Tibial artery (tissue), 4 donors: ENCODE measurements around the gene C11orf91.
A peak's percentile ranks its signal among the peaks of the same experiment; 100 is the strongest.
"Not testable (repeated sequence)": the region's sequence is repeated elsewhere in the genome, so short reads cannot be mapped to it uniquely, and the experiment has no call there.

Source experiments
- DNase-seq, 2 donors: peaks; one replicate each; pipeline ENCODE4 v3.0.0-alpha.2; 2019
- H3K27ac ChIP-seq, 2 donors: fragments of 200-600 bp; sonication (generic) in 1 of 2; 1 replicate in 1 of 2; 2 replicates in 1 of 2; pipeline ENCODE4 v1.5.1; 2018 to 2019; ENCODE audit warnings: mild to moderate bottlenecking in 1 of 2
- H3K27me3 ChIP-seq, 2 donors: fragments of 200-600 bp; sonication (generic) in 1 of 2; one replicate each; pipeline versions ENCODE4 v1.5.1 to v1.6.0; 2016 to 2019
- H3K36me3 ChIP-seq, 3 donors: fragments of 200-600 bp; sonication (generic) in 2 of 3; one replicate each; pipeline ENCODE4 v1.5.1; 2016 to 2019; ENCODE audit warnings: mild to moderate bottlenecking in 2 of 3
- H3K4me1 ChIP-seq, 4 donors: fragments of 200-600 bp; sonication (generic) in 2 of 4; 1 replicate in 3 of 4; 2 replicates in 1 of 4; pipeline ENCODE4 v1.5.1; 2016 to 2019
- H3K4me3 ChIP-seq, 2 donors: fragments of 200-600 bp; sonication (generic) in 1 of 2; 1 replicate in 1 of 2; 2 replicates in 1 of 2; pipeline ENCODE4 v1.5.1; 2018 to 2019; ENCODE audit warnings: mild to moderate bottlenecking in 2 of 2
- H3K9me3 ChIP-seq, 3 donors: fragments of 200-600 bp; sonication (generic) in 1 of 3; one replicate each; pipeline ENCODE4 v1.5.1; 2016 to 2019
- CTCF ChIP-seq, 2 experiments: fragments of 200-600 bp in 1 of 2; fragments of 450-650 bp in 1 of 2; IDR thresholded peaks; one replicate each; pipeline ENCODE4 v1.5.1; 2017 to 2019; ENCODE audit warnings: antibody characterized with exemption in 2 of 2, mild to moderate bottlenecking in 1 of 2, moderate library complexity in 1 of 2
- intact Hi-C: fragments of 100-400 bp; cut with DNase I; formaldehyde crosslinking; loops from one replicate; pipeline ENCODE4 v1.15.0; 2023; ENCODE audit warnings: low total_unique reads

Gene C11orf91

GRCh38 chr11:33712436-33712835 is 11.8 kb upstream of the C11orf91 start:
- Histone ChIP-seq H3K27ac (no peak overlapping the region), H3K27me3 (no peaks in the 10 kb centered on the region), H3K36me3 (peaks cover 77 to 81% (median 81%) of the 10 kb centered on the region in 3 donors), H3K4me3 (no peak overlapping the region), H3K4me1 (peaks cover 0 to under 1% (median 0%) of the 10 kb centered on the region in 4 donors), H3K9me3 (no peaks in the 10 kb centered on the region)
- DNase-seq: no peak
- intact Hi-C loops: no loop called here
- TF ChIP-seq CTCF (IDR thresholded peaks at IDR 0.05): no peak

DNA sequence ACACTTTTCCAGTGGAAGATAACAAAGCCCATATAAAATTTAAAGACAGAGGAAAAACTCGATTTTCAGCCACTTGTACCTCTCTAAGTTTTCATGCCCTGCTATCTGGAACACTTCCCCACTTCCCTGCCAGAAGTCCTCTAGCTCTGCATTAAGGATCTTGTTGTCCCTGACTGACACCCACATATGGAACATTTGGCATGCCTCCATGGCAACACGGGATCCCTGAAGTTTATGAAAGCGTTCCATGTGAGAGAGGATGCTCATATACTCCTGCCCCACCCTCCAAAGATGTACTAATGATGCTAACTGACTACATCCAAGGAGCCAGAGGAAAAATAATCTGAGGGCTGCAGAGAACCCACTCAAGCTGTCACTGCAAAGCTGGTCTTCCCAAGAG is 8.8 kb upstream of the C11orf91 start:
- H3K27ac ChIP-seq: no peak overlapping the region
- no peaks in the 10 kb centered on the region for H3K9me3 ChIP-seq
- H3K4me3 ChIP-seq: no peak overlapping the region
- H3K4me1 ChIP-seq: peaks cover 0 to 17% (median 0%) of the 10 kb centered on the region in 4 donors
- no peak for DNase-seq
- no peak for TF ChIP-seq CTCF (IDR thresholded peaks at IDR 0.05)
- peaks cover 48 to 72% (median 58%) of the 10 kb centered on the region in 3 donors for H3K36me3 ChIP-seq
- intact Hi-C loops: no loop called here
- H3K27me3 ChIP-seq: no peaks in the 10 kb centered on the region

DNA sequence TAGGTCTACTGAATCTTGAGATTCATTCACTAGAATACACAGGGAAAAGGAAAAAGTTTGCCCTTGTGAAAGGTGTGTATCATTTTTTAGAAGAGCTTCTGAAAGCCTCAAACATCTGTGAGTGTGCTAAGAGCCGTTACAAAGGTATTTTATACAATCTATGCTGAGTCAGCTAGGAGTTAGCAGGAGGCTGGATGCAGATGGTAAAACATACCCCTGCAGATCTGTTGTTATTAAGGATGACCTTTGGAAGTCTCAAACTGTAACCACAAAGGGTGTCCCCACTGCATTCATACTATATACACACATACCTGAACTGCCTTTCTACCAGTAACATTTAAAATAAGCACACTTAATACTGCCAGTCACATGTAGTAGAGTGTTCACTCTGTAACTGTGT is 8.4 kb upstream of the C11orf91 start:
- Histone ChIP-seq H3K9me3 (no peaks in the 10 kb centered on the region), H3K4me3 (no peak overlapping the region), H3K27ac (no peak overlapping the region), H3K36me3 (peaks cover 46 to 67% (median 54%) of the 10 kb centered on the region in 3 donors), H3K27me3 (no peaks in the 10 kb centered on the region), H3K4me1 (peaks cover 0 to 19% (median 1%) of the 10 kb centered on the region in 4 donors)
- TF ChIP-seq CTCF (IDR thresholded peaks at IDR 0.05): no peak
- DNase-seq: no peak
- intact Hi-C loops: no loop called here

DNA sequence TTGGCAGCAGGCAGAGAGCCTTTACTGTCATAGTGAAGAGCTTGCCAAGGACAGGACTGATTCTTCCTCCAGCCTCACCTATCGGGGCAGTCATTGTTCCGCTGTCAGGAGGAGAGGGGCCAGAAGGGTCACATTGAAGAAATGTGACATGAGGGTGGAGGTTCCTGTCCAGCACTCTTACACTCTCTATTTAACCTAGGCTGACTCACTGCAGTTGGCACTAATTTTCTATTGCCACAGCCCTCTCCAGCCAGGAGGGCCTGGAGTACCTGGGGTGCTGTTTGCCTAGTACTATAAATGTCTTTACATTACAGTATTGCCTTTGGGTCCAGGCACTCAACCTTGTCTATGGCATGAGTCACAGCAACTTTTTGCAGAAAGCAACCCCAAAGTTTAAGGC is 7.2 kb upstream of the C11orf91 start:
- intact Hi-C loops, H3K27me3 ChIP-seq, H3K9me3 ChIP-seq, H3K27ac ChIP-seq, DNase-seq, H3K4me3 ChIP-seq: not testable (repeated sequence)
- Histone ChIP-seq H3K4me1 (peaks cover 0 to 26% (median 3%) of the 10 kb centered on the region in 4 donors), H3K36me3 (peaks cover 37 to 56% (median 44%) of the 10 kb centered on the region in 3 donors)

DNA sequence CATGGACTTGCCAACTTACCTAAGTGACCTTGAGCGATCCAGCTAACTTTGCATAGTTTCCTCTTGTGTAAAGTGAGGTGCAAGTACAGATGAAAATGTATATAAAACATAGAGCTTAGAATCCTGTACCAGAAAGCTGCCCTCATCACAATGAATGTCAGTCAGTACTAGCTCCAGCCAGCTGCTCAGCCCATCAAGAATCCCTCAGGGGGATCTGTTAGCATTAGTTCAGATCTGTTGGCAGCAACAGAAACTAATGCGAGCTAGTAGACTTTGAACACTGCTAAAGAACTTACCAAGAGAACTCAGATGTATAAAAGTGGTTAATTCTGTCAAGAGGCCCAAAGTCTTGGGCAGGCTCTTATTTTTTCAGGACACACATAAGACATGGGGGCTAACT is 6.3 kb upstream of the C11orf91 start:
- H3K27ac ChIP-seq: peak overlapping the region in 1 of 2 donors; percentile 21
- no peak overlapping the region for H3K4me3 ChIP-seq
- peaks cover 36 to 56% (median 37%) of the 10 kb centered on the region in 3 donors for H3K36me3 ChIP-seq
- intact Hi-C loops: no loop called here
- DNase-seq: no peak
- H3K9me3 ChIP-seq: no peaks in the 10 kb centered on the region
- TF ChIP-seq CTCF (IDR thresholded peaks at IDR 0.05): no peak
- H3K27me3 ChIP-seq: no peaks in the 10 kb centered on the region
- H3K4me1 ChIP-seq: peaks cover 0 to 33% (median 5%) of the 10 kb centered on the region in 4 donors

DNA sequence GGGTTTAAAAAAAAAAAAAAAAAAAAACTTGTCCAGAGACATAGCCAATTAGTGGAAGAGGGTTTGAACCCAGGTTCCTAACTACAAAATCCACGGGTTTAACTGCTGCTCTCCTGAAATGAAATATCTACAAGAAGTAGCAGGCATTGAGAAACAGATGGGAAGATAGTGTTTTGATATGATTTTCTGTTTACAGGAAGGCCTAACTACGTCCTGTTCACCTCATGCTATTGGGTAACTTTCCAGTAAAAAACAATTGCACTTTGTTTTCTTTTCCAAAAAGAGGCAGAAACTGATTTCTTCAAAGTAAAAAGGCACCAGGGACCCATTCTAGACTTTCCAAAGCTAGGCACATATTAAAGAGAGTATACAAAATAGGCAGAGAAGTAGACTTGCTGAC is 5.9 kb upstream of the C11orf91 start:
- H3K27ac ChIP-seq: no peak overlapping the region
- intact Hi-C loops: no loop called here
- H3K4me3 ChIP-seq: no peak overlapping the region
- no peaks in the 10 kb centered on the region for H3K9me3 ChIP-seq
- peaks cover 32 to 54% (median 37%) of the 10 kb centered on the region in 3 donors for H3K36me3 ChIP-seq
- DNase-seq: no peak
- no peak for TF ChIP-seq CTCF (IDR thresholded peaks at IDR 0.05)
- no peaks in the 10 kb centered on the region for H3K27me3 ChIP-seq
- peaks cover 0 to 37% (median 10%) of the 10 kb centered on the region in 4 donors for H3K4me1 ChIP-seq
